ENCODE data around the gene SLAIN1. TPM values are rescaled to one million over a fixed set of nuclear protein-coding genes. Genes with fewer than 3 reads are reported as not detected.

Gene SLAIN1
- total and polyA plus RNA-seq, 2 of the 13 experiments (the other 11 are each of a cell fraction or from before 2014, with no cell fraction given) = 1.2 to 4.5 TPM

GRCh38 chr13:77697217-77698103, at the start of gene SLAIN1 (continued):
- TF ChIP-seq E2F2 (CRISPR knock-in tag; IDR thresholded peaks at IDR 0.05; ENCODE audit: borderline replicate concordance) = no peak
- TF ChIP-seq PITX1 (CRISPR knock-in tag; IDR thresholded peaks at IDR 0.05) = no peak
- 0 out of 2 replicates have a peak, but pooled peaks have one; percentile 47 for TF ChIP-seq NRL (CRISPR knock-in tag; IDR thresholded peaks at IDR 0.05; ENCODE audit: borderline replicate concordance)
- TF ChIP-seq ARID2 (CRISPR knock-in tag; IDR thresholded peaks at IDR 0.05; ENCODE audit: borderline replicate concordance) = no peak
- TF ChIP-seq SNRNP70 (IDR thresholded peaks at IDR 0.05; ENCODE audit: low read depth, low read length) = no peak
- TF ChIP-seq EP300 (IDR thresholded peaks at IDR 0.05; ENCODE audit: low read depth in 2 of 2, low read length in 2 of 2) = no peak
- no peak for TF ChIP-seq EP300 (CRISPR knock-in tag; IDR thresholded peaks at IDR 0.05; ENCODE audit: borderline replicate concordance)
- TF ChIP-seq ZNF687 (CRISPR knock-in tag; IDR thresholded peaks at IDR 0.05) = peak; percentile 58
- no peak for TF ChIP-seq ETS1 (CRISPR knock-in tag; IDR thresholded peaks at IDR 0.05)
- TF ChIP-seq GMEB2 (CRISPR knock-in tag; IDR thresholded peaks at IDR 0.05; ENCODE audit: low read depth) = no peak
- TF ChIP-seq TFDP1 (CRISPR knock-in tag; IDR thresholded peaks at IDR 0.05; ENCODE audit: borderline replicate concordance) = peak; percentile 19; the same call in 1 of the 2 replicates
- no peak for TF ChIP-seq RBFOX2 (IDR thresholded peaks at IDR 0.05; ENCODE audit: low read depth, low read length)
- TF ChIP-seq ZNF563 (CRISPR knock-in tag; IDR thresholded peaks at IDR 0.05) = peak; percentile 64
- no peak for TF ChIP-seq MTERF4 (CRISPR knock-in tag; IDR thresholded peaks at IDR 0.05)
- TF ChIP-seq ELF3 (CRISPR knock-in tag; IDR thresholded peaks at IDR 0.05) = no peak

Measured in HepG2 (cell line).